ENCODE results near the gene ATP2A3. TPM values are rescaled to one million over a fixed set of nuclear protein-coding genes. Genes with fewer than 3 reads are reported as not detected.

ATP2A3 gene
- total RNA-seq, 1 experiment from 2014 or later: 4.5 TPM

DNA sequence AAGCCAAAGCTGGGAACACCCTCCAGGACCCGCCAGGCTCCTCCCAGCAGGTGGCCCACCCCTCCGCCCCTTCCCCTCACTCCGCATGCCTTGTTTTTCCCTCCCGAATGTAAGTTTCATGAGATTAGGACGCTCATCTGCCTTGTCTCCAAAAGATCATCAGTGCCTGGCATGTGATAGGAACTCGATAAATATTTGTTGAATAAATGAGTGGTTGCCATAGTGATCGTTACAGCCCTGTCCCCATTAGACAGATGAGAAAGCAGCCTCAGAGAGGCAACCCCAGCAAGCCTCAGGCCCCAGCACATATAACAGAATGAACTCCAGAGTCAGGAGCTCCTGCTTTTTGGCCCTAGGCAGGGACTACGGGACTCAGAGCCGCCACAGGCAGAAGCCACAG is 76.4 kb downstream of the ATP2A3 start:
- intact Hi-C loops (cut with micrococcal nuclease; ENCODE audit: unreplicated experiment): no loop called here
- CTCF ChIA-PET: no interaction called here
- DNase-seq: no peak
- Mint-ChIP-seq H3K4me1 (ENCODE audit: low read depth, unreplicated experiment) (peaks cover 35% of the 10 kb centered on the region), H3K27ac (ENCODE audit: unreplicated experiment) (no peak overlapping the region), H3K27me3 (ENCODE audit: unreplicated experiment) (peaks cover 13% of the 10 kb centered on the region), H3K4me3 (ENCODE audit: low read depth, unreplicated experiment) (no peak overlapping the region), H3K9me3 (ENCODE audit: low read depth, unreplicated experiment) (no peaks in the 10 kb centered on the region), H3K36me3 (ENCODE audit: insufficient read depth, unreplicated experiment) (peaks cover 35% of the 10 kb centered on the region)
- BruUV-seq (replicated peaks): no TSS peak
- TF ChIP-seq, protein P1, sequence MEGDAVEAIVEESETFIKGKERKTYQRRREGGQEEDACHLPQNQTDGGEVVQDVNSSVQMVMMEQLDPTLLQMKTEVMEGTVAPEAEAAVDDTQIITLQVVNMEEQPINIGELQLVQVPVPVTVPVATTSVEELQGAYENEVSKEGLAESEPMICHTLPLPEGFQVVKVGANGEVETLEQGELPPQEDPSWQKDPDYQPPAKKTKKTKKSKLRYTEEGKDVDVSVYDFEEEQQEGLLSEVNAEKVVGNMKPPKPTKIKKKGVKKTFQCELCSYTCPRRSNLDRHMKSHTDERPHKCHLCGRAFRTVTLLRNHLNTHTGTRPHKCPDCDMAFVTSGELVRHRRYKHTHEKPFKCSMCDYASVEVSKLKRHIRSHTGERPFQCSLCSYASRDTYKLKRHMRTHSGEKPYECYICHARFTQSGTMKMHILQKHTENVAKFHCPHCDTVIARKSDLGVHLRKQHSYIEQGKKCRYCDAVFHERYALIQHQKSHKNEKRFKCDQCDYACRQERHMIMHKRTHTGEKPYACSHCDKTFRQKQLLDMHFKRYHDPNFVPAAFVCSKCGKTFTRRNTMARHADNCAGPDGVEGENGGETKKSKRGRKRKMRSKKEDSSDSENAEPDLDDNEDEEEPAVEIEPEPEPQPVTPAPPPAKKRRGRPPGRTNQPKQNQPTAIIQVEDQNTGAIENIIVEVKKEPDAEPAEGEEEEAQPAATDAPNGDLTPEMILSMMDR (IDR thresholded peaks at IDR 0.05; ENCODE audit: unreplicated experiment): no peak

DNA sequence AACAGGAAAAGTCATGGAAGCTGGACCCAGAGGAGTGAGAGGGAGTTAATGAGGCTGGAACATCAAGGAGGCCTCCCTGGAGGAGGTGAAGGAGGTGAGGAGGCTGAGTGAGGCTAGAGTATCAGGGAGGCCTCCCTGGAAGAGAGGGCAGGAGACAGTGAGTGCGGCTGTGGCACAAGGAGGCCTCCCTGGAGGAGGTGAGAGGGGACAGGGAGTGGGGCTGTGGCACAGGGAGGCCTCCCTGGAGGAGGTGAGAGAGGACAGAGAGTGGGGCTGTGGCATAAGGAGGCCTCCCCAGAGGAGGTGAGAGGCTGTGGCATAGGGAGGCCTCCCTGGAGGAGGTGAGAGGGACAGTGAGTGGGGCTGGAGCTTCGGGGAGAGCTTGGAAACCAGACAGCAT is 76.8 kb downstream of the ATP2A3 start:
- Mint-ChIP-seq H3K27ac (ENCODE audit: unreplicated experiment) (peak overlapping the region; percentile 82), H3K36me3 (ENCODE audit: insufficient read depth, unreplicated experiment) (peaks cover 35% of the 10 kb centered on the region), H3K27me3 (ENCODE audit: unreplicated experiment) (peaks cover 13% of the 10 kb centered on the region), H3K4me1 (ENCODE audit: low read depth, unreplicated experiment) (peaks cover 35% of the 10 kb centered on the region), H3K4me3 (ENCODE audit: low read depth, unreplicated experiment) (no peak overlapping the region), H3K9me3 (ENCODE audit: low read depth, unreplicated experiment) (no peaks in the 10 kb centered on the region)
- intact Hi-C loops (cut with micrococcal nuclease; ENCODE audit: unreplicated experiment): no loop called here
- TF ChIP-seq, protein P1 (IDR thresholded peaks at IDR 0.05; ENCODE audit: unreplicated experiment): no peak
- BruUV-seq (replicated peaks): no TSS peak
- CTCF ChIA-PET: no interaction called here
- DNase-seq: no peak

GRCh38 chr17:3886776-3887175 is 77.5 kb downstream of the ATP2A3 start:
- CTCF ChIA-PET: no interaction called here

DNA sequence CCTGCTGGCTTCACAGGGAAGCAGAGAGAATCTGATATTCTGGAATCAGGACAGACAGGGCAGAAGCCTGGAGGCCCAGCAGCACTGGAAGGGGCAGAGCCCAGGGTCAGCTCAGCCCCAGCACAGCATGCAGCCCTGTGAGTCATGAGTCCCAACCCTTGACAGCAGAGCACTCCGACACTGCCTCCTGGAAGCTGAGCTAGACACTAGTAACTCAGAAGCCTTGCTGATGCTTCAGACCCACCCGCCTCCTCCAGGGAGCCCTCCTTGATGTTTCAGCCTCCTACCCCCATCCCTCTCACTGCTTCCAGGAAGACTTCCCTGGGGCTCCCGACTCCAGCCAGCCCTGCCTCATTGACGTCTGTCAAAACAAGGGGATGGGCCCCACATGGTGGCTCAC is 78.3 kb downstream of the ATP2A3 start:
- H3K9me3 Mint-ChIP-seq (ENCODE audit: low read depth, unreplicated experiment): no peaks in the 10 kb centered on the region
- no TSS peak for BruUV-seq (replicated peaks)
- peaks cover 25% of the 10 kb centered on the region for H3K4me1 Mint-ChIP-seq (ENCODE audit: low read depth, unreplicated experiment)
- TF ChIP-seq, protein P1 (IDR thresholded peaks at IDR 0.05; ENCODE audit: unreplicated experiment): no peak
- peaks cover 23% of the 10 kb centered on the region for H3K36me3 Mint-ChIP-seq (ENCODE audit: insufficient read depth, unreplicated experiment)
- CTCF ChIA-PET: no interaction called here
- DNase-seq: no peak
- no peak overlapping the region for H3K4me3 Mint-ChIP-seq (ENCODE audit: low read depth, unreplicated experiment)
- H3K27ac Mint-ChIP-seq (ENCODE audit: unreplicated experiment): no peak overlapping the region
- intact Hi-C loops (cut with micrococcal nuclease; ENCODE audit: unreplicated experiment): no loop called here
- H3K27me3 Mint-ChIP-seq (ENCODE audit: unreplicated experiment): peaks cover 4% of the 10 kb centered on the region

More at GRCh38 chr17:3886776-3887175, 77.5 kb downstream of the ATP2A3 start:
- peaks cover 29% of the 10 kb centered on the region for H3K36me3 Mint-ChIP-seq (ENCODE audit: insufficient read depth, unreplicated experiment)
- H3K9me3 Mint-ChIP-seq (ENCODE audit: low read depth, unreplicated experiment): no peaks in the 10 kb centered on the region
- BruUV-seq (replicated peaks): no TSS peak
- H3K4me1 Mint-ChIP-seq (ENCODE audit: low read depth, unreplicated experiment): peaks cover 33% of the 10 kb centered on the region
- H3K27ac Mint-ChIP-seq (ENCODE audit: unreplicated experiment): no peak overlapping the region
- peaks cover 12% of the 10 kb centered on the region for H3K27me3 Mint-ChIP-seq (ENCODE audit: unreplicated experiment)
- TF ChIP-seq, protein P1 (IDR thresholded peaks at IDR 0.05; ENCODE audit: unreplicated experiment): no peak
- no peak for DNase-seq
- intact Hi-C loops (cut with micrococcal nuclease; ENCODE audit: unreplicated experiment): no loop called here
- no peak overlapping the region for H3K4me3 Mint-ChIP-seq (ENCODE audit: low read depth, unreplicated experiment)
